ENCODE data around the gene RABGGTA.
"Not testable (repeated sequence)": the region's sequence is repeated elsewhere in the genome, so short reads cannot be mapped to it uniquely, and the experiment has no call there.

RABGGTA gene

DNA sequence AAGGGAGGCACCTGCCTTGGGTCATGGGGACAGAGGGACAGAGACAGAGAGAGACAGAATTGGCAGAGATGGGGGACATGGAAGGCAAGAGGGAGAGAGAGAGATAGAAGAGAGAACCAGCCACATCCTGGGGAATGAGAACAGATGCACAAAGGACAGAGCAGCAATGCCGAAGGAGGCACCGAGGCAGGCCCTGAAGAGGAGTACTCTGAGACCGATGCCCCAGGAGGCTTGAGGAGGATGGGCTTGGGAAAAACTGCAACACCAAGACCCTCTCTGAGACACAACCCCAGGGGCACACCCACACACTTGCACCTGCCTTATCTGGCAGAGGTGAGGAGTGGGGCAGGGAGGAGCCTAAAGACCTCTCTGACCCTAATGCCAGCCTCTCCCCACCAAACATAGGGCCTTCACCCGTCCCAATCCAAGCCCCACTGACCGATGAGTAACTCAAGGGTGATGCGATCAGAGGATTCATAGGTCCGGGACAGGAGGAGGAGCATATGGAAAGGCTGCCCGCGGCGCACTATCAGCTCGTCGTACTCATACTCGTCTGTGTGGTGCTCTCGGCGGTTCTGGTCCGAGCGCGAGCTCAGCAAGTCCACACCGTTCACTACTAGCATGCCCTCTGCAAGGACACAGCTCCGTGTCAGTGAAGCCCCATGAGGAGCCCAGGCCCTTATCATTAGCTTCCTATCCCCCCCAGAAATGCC is 10.0 kb downstream of the RABGGTA start:
- DNase-seq: no peak

DNA sequence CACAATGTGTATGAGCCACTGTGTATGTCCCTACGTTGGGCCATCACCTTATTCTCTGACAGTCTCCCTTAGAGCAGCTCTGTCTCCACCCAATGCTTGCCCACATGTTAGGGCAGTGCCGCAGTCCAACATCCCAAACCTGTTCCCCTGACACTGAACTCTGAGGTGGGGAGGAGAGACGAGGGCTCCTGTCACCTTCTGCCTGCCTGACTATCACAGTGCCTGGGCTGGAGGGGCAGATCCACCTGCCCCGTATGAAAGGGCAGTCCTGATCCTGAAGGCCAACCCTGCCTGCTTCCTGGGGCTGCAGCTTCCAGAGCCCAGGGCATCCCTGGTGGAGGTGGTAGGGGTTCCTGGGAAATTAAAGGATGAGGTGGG is 10.6 kb downstream of the RABGGTA start:
- DNase-seq: no peak

DNA sequence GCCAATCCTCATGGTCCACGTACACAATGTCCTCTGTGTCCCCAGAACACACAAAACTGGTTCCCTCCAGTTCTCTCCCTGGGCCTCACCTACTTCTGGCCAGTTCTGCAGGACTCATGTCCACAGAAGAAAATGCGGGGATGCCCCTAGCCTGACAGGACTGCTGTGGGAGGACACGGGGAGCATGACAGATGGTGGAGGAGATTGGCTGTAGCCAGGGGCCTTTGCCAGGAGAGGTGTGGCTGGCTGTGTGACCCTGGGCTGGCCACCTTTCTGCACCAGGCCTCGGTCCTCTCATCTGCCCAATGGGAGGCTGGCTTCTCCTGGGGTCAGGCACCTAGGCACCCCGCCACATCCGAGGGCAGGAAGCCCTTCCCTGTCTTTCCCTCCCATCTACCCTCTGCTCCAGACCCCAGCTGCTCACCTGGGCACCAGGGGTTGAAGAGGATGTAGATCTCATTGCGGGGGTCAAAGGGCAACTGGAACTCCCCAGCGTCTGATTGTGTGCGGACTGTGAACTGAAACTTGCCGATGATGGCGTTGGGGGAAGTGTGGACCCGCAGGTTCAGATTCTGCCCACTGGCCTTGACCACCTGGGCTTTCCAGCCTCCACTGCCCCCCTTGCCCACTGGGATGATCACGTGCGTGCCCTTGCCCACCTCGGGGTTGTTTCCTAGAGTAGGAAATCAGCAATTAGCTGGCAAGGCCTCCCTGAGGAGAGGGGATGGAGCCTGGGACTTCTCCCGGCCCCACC is 11.2 kb downstream of the RABGGTA start:
- no peak for DNase-seq

DNA sequence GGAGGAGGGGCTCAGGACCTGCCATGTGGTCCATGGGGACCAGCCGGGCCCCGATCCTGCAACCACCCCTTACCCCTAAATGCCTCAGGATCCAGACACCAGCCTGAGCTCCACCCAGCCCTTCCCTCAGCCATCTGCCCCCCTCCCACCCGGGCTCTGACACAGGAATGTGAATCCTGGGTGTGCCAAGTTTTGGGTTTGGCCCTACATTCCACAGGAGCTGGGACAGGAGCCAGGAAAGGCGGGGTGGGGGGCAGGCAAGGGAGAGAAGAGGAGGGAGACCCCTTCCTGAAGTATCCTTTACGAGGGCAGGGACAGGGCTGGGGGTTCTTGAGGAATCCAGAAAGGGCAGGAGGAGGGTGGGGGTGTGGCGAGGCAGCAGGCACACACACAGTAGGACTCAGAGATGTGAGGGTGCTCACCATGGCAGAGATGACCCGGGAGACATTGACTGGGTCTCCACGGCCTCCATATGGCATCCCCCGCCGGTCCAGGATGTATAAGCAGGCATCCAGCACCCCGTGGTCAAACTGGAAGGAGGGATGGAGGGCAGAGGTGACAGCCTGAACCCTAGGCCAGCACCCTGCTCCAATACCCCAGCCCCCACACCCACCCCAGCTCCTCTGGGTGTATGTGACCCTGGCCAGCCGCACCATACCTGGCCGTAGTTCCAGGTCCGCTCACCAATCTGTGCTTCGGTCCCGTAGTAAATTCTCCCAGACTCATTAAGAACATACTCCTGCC is 11.9 kb downstream of the RABGGTA start:
- DNase-seq: no peak

DNA sequence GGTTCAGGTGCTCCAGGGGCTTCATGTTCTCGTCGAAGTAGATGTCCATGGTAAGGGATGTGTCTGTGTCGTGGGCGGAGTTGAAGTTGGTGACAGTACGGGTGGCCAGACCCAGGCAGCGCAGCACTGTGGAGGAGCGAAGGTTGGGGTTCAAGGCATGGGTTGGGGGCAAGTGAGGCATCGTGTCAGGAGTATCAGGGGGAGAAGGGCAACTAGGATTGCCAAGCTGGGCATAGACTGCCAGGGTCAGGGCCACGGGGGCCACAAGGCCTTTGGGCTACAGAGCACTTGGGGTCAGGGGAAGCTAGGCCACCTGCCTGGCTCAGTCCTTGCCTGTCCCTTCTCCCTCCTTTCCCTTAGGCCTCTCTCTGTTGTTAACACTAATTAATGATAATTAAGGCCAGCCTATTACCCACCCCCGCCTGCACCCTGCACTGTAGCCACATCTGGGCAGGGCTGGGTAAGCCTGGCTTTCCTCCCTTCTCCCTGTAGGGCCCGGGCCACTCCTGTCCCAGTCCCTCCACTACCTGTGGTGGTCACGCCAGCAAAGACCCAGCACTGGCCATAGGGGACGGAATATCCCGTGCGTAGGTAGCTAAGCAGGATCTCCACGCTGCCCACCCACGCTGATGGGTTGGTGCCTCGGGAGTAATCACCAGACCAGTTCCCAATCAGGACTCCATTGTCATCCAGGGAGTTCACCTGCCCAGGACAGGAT is 12.7 kb downstream of the RABGGTA start:
- no peak for DNase-seq

DNA sequence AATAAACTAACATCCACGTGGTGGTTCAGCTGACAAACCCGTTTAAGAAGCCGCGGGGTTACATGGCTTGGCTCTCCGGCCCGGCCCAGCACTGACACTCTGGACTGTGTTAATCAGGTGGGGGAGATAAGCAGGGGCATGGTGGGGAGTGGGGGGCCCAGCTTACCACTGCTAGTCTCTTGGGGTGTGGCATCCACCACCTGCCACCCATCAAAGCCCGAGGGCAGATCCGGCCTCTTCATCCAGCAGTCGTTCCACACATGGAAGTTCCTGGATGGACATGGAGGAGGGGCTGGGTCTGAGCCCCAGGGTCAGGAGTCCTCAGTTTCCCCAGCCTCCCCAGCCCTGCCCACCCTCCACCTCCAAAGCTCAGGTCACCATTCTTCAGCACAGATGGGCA is 13.3 kb downstream of the RABGGTA start:
- DNase-seq: no peak

DNA sequence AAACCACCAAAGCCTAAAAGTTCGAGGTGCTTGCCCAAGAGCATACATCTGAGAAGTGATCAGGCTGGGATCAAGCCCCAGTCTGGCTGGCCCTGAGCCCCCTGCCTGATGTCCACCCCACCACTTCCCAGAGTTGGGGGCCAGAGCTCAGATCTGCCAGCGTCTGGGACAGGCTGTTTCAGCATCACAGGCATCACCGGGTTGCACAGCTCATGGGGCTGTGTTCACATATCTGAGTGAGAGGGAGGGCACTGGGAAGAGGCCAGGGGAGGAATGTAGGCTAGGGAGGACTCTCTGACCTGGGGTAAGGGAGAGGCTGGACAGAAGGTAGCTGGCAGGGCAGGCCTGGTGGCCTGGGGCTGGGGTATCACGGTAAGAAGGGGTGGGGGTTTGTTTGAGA is 14.4 kb downstream of the RABGGTA start:
- no peak for DNase-seq

DNA sequence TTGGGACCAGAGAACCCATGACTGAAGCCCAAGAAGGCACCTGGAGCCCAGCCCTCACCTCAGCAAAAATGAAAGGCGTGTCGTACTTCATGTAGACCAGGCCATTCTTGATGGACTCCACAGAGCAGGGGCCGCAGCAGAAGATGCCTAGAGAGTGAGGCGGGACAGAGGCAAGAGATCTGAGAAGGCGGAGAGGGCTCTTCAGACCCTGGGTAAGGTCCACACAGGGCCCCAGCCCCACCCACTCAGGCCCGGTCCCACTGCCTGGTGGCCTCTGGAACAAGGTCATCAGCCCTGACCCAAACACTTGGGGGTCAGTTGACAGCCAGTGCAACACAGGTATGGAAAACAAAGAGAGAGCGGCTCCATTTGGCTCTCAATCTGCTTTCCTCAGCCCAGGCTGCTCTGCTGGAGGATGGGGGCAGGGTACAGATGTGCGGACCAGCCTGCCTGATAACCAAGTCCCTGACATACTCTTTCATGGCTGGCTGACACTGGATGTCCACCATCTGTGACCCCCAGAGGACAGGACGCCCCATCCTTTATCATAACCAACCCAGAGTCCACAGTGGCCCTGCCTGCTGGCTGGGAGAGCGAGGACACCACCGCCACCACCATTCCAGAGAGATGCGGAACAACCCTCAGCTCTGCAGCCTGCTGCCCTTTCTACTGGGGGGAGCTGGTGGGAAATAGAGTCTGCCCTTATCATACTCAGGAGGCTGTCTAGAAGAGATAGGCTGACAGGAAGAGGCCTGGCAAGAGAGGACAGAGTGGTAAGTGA is 15.3 kb downstream of the RABGGTA start:
- DNase-seq: no peak

DNA sequence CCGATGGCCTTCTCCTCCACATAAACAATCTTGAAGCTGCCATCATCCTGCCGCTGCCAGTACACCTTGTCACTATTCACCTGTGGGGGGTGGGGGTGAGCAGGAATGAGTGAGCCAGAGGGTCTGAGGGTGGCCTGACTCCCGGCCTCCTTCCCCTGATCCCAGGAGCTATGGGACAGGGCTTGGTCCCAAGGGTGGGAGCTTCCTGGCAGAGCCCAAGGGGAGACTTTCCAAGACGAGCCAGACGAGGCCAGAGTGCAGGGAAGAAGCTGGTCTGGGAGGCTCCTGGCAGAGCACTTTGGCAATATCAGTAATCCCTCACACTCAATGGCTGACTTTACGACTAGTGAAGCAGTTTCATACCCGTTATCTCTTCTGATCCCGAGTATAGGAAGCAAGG is 16.0 kb downstream of the RABGGTA start:
- no peak for DNase-seq

DNA sequence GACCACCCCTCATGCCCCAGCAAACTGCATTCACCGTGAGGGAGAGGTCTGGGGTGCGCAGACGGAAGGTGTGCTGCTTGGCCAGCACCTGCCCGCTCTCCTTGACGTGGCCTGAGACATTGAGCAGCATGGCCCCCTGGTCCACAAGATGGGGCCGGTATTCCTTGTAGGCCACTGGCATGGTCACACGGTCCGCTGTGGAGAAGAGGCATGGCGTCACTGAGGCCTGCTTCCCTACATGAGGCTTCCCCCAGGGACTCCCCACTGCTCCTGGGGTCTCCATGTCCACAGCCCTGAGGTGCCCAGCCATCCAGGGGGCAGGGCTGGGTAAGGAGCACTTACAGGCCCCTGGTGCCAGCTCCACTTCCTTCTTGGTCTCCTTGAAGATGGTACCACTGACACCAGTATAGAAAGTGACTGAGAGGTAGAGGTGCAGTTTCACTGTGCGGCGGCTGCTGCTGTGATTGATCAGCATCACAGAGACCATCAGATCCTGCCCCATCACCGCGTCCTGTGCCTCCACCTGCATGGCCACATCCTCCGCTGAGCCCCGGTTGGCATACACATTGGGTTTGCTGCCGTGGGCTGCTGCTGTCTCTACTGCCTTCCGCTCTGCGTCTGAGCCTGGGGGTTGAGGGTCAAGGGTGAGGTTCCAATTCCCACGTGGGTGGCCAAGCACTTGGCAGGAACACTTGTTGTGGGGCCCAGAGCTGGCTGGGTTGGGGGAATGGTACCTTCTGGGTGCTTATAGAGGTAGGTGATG is 16.6 kb downstream of the RABGGTA start:
- DNase-seq: no peak

DNA sequence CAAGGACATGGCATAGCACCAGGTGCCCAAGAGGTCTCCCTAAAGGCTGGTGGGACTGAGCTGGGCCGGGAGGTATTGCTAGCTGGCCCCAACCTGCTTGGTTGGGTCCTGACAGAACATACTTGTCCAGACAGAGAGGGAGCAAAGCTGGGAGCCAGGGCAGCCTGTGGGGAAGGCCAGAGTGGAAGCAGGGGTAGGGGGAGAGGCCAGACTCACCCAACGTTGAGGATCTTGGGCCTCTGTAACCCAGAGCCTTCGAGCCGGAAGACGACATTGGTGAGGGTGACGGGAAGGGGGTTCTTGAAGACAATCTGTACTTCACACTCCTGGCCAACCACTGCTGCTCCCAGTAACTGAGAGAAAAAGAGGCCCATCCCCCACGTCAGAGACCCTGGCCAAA is 17.5 kb downstream of the RABGGTA start:
- DNase-seq: no peak

DNA sequence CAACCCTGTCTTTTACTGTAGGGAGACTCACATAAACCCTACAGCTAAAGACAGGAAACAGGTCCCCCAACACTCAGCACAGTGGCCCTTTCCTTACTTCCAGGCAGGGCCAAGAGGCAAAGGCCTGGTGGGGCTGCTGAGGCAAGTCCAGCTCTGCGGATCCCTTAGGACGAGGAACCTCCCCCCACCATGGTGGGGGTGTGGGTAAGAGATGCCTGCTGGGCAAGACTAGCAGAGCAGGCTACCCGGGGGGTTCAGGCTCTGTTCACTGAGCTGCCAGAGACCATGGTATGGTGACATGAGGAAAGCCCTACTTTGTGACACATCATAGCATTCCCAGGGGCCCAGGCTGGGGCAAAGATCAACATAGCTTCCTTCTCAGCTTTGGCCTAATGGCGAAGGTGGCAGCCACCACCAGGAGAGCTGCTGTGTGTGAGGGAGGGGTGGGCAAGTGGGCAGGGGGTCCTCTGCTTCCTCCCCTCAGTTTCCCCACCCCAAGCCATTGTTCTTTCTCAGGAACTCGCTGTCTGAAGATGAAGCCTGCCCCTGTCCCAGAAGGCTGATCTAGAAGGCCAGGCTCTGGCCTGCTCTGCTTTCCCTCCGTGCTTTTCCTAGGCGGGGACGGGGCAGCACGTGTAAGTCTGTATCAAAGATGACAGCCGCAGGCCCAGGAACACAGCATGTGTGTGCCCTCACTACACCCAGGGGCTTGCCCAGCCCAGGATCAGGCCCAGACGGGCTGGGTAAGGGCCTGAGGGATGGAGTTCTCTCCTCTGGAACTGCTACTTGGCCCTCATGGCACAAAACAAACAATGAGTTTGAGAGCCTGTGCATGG is 18.9 kb downstream of the RABGGTA start:
- DNase-seq: no peak

DNA sequence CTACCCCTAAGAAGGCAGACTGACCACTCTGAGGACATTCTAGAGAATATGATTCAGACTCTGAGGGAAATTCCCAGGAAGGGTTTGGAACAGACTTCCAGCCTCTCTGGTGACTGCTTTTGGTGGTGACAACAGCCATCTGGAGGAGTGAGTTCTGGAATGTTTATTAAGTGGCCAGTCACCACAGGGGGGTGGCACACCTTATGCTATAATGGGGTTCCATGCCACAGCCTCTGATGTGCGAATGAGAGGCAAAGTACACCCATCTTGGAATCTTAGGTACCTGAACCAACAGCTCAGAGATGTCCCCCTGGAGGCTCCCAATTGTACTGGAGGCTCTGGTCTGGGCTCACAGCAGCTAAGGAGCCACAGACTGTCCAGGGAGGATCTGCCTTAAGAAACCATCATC is 19.5 kb downstream of the RABGGTA start:
- no peak for DNase-seq

DNA sequence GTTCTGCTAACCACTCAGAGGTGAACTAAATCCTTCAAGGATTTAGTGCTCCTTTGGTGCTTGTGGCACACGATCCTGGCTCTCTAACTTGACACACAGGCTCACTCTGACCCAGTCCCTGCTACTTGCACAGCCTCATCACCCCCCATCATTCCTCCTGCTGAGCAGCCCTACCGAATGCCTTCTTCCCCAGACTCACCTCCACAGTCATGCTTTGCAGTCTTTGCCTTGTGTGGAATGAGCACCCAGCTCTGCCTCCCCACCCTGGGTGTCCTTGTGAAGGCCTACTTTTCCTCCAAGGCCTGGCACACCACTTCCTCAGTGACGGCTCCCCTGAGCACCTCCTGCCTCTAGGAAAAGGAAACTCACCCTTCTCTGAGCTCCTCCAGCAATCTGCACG is 21.0 kb downstream of the RABGGTA start:
- no peak for DNase-seq

DNA sequence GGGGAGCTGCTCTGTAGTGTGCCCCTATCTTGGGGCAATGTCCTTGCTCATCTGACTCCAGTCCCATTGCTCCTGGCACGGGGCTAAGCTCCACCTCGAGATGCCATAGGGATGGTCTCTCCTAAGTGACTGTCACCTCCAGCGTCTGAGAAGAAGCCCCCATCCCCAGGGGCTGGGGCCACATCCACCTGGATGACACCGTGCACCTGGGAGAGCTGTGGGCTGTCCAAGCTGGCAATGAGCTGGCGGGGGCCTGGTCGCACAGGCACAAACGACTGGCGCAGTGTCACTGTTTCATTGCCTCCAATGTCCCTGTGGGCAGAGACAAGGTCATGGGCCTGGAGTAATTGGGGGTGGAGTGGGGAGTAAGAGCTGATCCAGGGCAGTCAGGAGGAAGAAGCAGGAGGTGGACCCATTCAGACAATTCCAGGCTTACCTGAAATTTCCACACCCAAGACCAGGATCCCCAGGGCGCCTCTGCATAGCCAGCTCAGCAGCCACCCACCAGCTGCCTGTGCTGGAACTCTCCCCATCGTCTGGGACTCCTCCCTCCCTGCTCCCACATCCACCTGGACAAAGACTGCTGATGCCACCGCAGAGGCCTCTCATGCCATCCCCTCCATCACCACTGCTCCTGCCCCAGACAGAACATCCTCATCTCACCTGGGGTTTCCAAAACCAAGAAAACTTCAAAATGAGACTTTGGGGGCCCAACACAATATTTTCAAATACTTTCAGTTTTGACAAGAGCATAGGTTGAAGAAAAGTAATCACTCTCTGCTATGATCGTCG is 22.0 kb downstream of the RABGGTA start:
- no peak for DNase-seq

DNA sequence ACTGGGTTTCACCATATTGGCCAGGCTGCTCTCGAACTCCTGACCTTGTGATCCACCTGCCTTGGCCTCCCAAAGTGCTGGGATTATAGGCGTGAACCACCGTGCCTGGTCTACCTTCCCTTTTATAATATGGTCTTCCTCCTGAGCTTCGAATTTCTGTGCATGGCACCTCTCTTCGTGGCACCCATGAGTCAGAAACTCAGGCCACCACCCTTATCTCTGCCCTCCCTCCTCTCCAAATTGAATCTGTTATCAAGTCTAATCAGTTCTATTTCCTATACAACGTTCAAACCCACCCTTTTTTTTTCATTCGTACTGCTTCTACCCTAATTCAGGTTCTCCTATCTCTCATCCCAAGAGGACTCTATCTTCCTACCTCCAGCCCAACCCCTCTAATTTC is 24.0 kb downstream of the RABGGTA start:
- no peak for DNase-seq

DNA sequence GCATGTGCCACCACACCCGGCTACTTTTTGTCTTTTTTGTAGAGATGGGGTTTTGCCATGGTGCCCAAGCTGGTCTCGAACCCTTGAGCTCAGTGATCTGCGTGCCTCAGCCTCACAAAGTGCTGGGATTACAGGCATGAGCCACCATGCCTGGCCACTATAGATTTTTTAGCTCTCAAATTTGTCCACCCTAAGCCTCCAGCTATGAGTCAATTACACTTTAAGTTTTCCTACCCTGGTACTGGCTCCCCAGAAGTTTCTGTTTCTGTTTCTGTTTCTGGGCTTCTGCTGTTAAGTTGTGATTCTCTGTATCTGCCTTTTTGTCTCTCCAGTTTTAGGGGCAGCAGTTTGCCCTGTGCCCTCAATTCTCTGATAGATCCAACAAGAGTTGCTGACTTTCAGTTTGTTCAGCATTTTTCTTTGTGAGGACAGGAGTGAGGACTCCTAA is 24.6 kb downstream of the RABGGTA start:
- DNase-seq: no peak

DNA sequence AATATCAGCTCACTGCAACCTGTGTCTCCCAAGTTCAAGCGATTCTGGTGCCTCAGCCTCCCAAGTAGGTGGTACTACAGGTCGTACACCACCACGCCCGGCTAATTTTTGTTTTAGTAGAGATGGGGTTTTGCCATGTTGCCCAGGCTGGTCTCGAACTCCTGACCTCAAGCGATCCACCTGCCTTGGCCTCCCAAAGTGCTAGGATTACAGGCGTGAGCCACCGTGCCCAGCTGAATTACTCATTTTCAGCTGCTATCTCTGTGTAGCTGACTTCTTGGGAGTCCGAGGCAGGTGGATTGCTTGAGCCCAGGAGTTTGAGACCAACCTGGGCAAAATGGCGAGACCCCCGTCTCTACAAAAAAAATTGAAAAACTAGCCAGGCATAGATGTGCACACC is 26.0 kb downstream of the RABGGTA start:
- not testable (repeated sequence) for DNase-seq
